Aorta (tissue), 5 donors: Measurements from ENCODE around the gene KCNJ9. TPM values are rescaled to one million over a fixed set of nuclear protein-coding genes. Genes with fewer than 3 reads are reported as not detected.
"Not testable (repeated sequence)": the region's sequence is repeated elsewhere in the genome, so short reads cannot be mapped to it uniquely, and the experiment has no call there.

ENCODE experiments used
- ATAC-seq: fragments of 200-7000 bp; cut with Tn5 transposase; one replicate; pipeline ENCODE4 v1.9.1; 2022; ENCODE audit warnings: moderate library complexity; ENCODE audit not compliant: low FRiP score
- DNase-seq, 2 donors: peaks; one replicate each; pipeline ENCODE4 v3.0.0-alpha.2; 2020
- H3K27ac ChIP-seq, 2 donors: one replicate each; pipeline ENCODE4 v1.5.1; 2013; ENCODE audit warnings: low read length in 2 of 2, mild to moderate bottlenecking in 2 of 2, moderate library complexity in 2 of 2, control low read depth in 1 of 2, inconsistent platforms in 1 of 2, low read depth in 1 of 2
- H3K27me3 ChIP-seq, 2 donors: one replicate each; pipeline ENCODE4 v1.6.1; 2013; ENCODE audit warnings: control low read depth in 1 of 2, low read length in 1 of 2, mild to moderate bottlenecking in 1 of 2, moderate library complexity in 1 of 2; ENCODE audit not compliant: insufficient read depth in 2 of 2, control insufficient read depth in 1 of 2
- H3K36me3 ChIP-seq, 2 donors: one replicate each; pipeline ENCODE4 v1.6.1; 2013; ENCODE audit warnings: control low read depth in 1 of 2, low read length in 1 of 2, mild to moderate bottlenecking in 1 of 2; ENCODE audit not compliant: insufficient read depth in 2 of 2, control insufficient read depth in 1 of 2
- H3K4me1 ChIP-seq, 2 donors: one replicate each; pipeline ENCODE4 v1.6.1; 2013; ENCODE audit warnings: low read length in 2 of 2, control low read depth in 1 of 2, mild to moderate bottlenecking in 1 of 2, moderate library complexity in 1 of 2; ENCODE audit not compliant: insufficient read depth in 2 of 2, control insufficient read depth in 1 of 2
- H3K4me3 ChIP-seq, 2 donors: one replicate each; pipeline ENCODE4 v1.5.1; 2013; ENCODE audit warnings: low read length in 2 of 2, control low read depth in 1 of 2, mild to moderate bottlenecking in 1 of 2
- H3K9me3 ChIP-seq: one replicate; pipeline ENCODE4 v1.6.1; 2013; ENCODE audit warnings: mild to moderate bottlenecking, low read length; ENCODE audit not compliant: control insufficient read depth
- WGBS, 2 donors: extraction: QIAGEN DNeasy Blood & Tissue Kit; methylation state at CpG; one replicate each; pipeline ENCODE4 v1.1.7; 2013; 5-methylcytosine and 5-hydroxymethylcytosine counted together
- intact Hi-C, 2 donors: fragments of 100-400 bp; cut with DNase I; formaldehyde crosslinking; loops; one replicate each; pipeline versions ENCODE4 v1.14.2 to v1.15.0; 2022
- polyA plus RNA-seq, 2 donors: library from polyadenylated mRNA; stranded (reverse); fragments of 200-250 nt; gene quantifications; one replicate each; pipeline ENCODE4 v1.2.3, GENCODE V29; 2013
- total RNA-seq, 2 donors: library from RNA; stranded (reverse); fragmentation: NEBNext Ultra II Directional; extraction: Animal tissue kit (Norgen Biotek cat#: 25700); gene quantifications; one replicate each; pipeline ENCODE4 v1.2.1, GENCODE V29; 2021
- donor health status: healthy with polysubstance abuse.
- donor health status: Bipolar disorder and iron deficiency.
- donor health status: DM: no; HTN: no; CAD: no.
- donor health status: DM: no; HTN: no; CAD: no.
- donor health status: DM: yes; HTN: yes; CAD: no.

Gene KCNJ9
- total and polyA plus RNA-seq, 4 donors = not detected

DNA sequence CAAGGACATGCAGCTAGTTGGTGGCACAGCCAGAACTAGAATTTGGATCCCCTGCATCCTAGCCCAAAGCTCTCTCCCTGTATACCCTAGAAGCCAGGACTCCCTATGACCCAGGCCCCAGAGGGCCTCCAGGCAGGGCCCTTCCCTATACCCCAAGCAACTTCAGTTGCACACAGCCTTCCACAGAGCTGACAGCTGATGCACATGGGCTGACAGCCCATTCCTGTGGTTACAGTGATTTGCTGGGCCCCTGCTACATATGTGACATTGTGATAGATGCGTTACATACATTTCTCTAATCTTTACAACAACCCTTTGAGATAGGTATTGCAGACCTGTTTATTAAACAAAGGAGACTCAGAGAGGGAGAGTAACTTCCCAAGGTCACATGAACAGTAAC, 40.0 kb downstream of the KCNJ9 start:
- ATAC-seq (no peak), DNase-seq (no peak)
- Histone ChIP-seq H3K27me3 (no peaks in the 10 kb centered on the region), H3K4me3 (no peak overlapping the region), H3K36me3 (no peaks in the 10 kb centered on the region), H3K9me3 (no peaks in the 10 kb centered on the region), H3K4me1 (peaks cover 0 to 2% of the 10 kb centered on the region in 2 donors), H3K27ac (no peak overlapping the region)
- 89 to 91% methylated on average over 1 of the region's 1 CpG for whole genome bisulfite sequencing, 2 donors
- intact Hi-C loops = no loop called here

GRCh38 chr1:160122978-160123495, 41.7 kb downstream of the KCNJ9 start:
- ATAC-seq = no peak
- intact Hi-C loops = no loop called here
- no peak overlapping the region for H3K27ac ChIP-seq
- no peaks in the 10 kb centered on the region for H3K27me3 ChIP-seq
- no peaks in the 10 kb centered on the region for H3K9me3 ChIP-seq
- WGBS, 2 donors = 86 to 87% methylated on average over 16 of the region's 16 CpGs
- peaks cover 0 to 5% of the 10 kb centered on the region in 2 donors for H3K36me3 ChIP-seq
- no peak overlapping the region for H3K4me3 ChIP-seq
- H3K4me1 ChIP-seq = peaks cover 0 to 4% of the 10 kb centered on the region in 2 donors
- DNase-seq = peak in 1 of 2 donors; percentile 71

GRCh38 chr1:160123726-160124125, 42.4 kb downstream of the KCNJ9 start:
- Histone ChIP-seq H3K9me3 (no peaks in the 10 kb centered on the region), H3K4me1 (peaks cover 0 to 4% of the 10 kb centered on the region in 2 donors), H3K27ac (peak overlapping the region in 1 of 2 donors; percentile 2), H3K36me3 (peaks cover 0 to 5% of the 10 kb centered on the region in 2 donors), H3K27me3 (no peaks in the 10 kb centered on the region), H3K4me3 (no peak overlapping the region)
- DNase-seq = peak in 1 of 2 donors; percentile 30
- ATAC-seq = no peak
- intact Hi-C loops = no loop called here

DNA sequence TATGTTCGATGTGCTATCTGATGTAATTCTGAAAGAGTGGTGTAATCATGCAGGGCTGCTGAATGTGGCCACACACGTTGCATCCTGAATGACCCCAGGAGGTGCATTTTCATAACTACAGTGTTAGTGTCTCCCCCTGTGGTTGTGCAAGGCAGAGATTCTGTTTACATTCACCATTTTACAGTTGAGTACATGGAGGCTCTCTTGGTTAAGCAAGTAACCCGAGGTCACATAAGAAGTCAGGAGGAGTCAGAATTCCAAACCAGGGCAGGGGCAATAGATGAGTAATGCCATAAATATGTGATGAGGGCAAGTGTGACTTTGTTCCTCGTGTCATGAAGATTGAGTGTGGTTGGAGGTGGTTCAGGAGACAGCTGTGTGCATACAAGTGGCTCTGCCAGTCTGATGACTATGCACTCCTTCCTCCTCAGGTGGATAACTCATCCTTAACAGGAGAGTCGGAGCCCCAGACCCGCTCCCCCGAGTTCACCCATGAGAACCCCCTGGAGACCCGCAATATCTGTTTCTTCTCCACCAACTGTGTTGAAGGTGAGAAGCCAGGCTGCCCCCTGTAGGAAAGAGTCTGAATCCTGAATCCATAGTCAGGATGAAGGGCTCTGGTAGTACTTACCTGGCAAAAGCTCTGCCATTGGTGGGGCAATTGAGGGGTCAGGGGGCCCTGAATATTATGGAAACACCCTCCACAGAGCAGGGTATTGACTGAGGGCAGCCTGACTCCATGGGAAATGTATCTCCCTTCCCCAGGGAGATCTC, 43.6 kb downstream of the KCNJ9 start:
- intact Hi-C loops = no loop called here
- H3K4me1 ChIP-seq = peaks cover 0 to 4% of the 10 kb centered on the region in 2 donors
- no peaks in the 10 kb centered on the region for H3K27me3 ChIP-seq

GRCh38 chr1:160125746-160126145, 44.4 kb downstream of the KCNJ9 start:
- Histone ChIP-seq H3K27ac (peak overlapping the region in 1 of 2 donors; percentile 69), H3K36me3 (peaks cover 0 to 7% of the 10 kb centered on the region in 2 donors), H3K4me1 (peaks cover 0 to 6% of the 10 kb centered on the region in 2 donors), H3K9me3 (no peaks in the 10 kb centered on the region), H3K4me3 (no peak overlapping the region), H3K27me3 (no peaks in the 10 kb centered on the region)
- intact Hi-C loops = no loop called here
- 43 to 68% methylated on average over 1 of the region's 1 CpG for WGBS, 2 donors
- no peak for ATAC-seq
- no peak for DNase-seq

More for the DNA sequence above, 43.6 kb downstream of the KCNJ9 start:
- DNase-seq (peak in 1 of 2 donors; percentile 51), ATAC-seq (peak; percentile 6)
- Histone ChIP-seq H3K4me3 (no peak overlapping the region), H3K36me3 (peaks cover 0 to 7% of the 10 kb centered on the region in 2 donors), H3K27ac (peak overlapping the region in 1 of 2 donors; percentile 69), H3K9me3 (no peaks in the 10 kb centered on the region)
- 55 to 57% methylated on average over 8 of the region's 8 CpGs for WGBS, 2 donors

DNA sequence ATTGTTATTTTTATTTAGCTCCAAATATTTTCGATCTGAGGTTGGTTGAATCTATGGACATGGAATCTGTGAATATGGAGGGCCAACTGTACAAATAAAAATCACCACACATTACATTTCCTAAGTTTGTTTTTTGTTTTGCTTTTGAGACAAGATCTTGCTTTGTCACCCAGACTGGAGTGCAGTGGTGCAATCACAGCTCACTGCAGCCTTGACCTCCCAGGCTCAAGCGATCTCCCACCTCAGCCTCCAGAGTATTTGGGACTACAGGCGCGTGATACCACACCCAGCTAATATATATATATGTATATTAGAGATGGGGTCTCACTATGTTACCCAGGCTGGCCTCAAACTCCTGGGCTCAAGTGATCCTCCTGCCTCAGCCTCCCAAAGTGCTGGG, 45.0 kb downstream of the KCNJ9 start:
- H3K27me3 ChIP-seq, H3K27ac ChIP-seq, H3K36me3 ChIP-seq, ATAC-seq, intact Hi-C loops, H3K4me1 ChIP-seq, H3K4me3 ChIP-seq, H3K9me3 ChIP-seq, DNase-seq: not testable (repeated sequence)
- 71 to 86% methylated on average over 4 of the region's 4 CpGs for WGBS, 2 donors

DNA sequence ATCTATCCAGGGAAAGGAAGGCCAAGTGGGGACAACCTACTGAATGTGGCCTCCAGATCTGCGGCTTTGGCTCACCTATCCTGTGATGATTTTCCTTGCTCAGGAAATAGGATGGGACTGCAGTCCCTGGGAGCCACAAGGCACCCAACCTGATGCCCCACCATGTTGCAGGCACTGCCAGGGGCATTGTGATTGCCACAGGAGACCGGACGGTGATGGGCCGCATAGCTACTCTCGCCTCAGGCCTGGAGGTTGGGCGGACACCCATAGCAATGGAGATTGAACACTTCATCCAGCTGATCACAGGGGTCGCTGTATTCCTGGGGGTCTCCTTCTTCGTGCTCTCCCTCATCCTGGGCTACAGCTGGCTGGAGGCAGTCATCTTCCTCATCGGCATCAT, 46.0 kb downstream of the KCNJ9 start:
- H3K27ac ChIP-seq = peak overlapping the region in 1 of 2 donors; percentile 65
- peaks cover 0 to 7% of the 10 kb centered on the region in 2 donors for H3K36me3 ChIP-seq
- no peak overlapping the region for H3K4me3 ChIP-seq
- ATAC-seq = no peak
- peaks cover 6% of the 10 kb centered on the region in 2 donors for H3K4me1 ChIP-seq
- DNase-seq = peak in 1 of 2 donors; percentile 57
- intact Hi-C loops = no loop called here
- no peaks in the 10 kb centered on the region for H3K27me3 ChIP-seq
- WGBS, 2 donors = 96 to 98% methylated on average over 9 of the region's 9 CpGs
- no peaks in the 10 kb centered on the region for H3K9me3 ChIP-seq

DNA sequence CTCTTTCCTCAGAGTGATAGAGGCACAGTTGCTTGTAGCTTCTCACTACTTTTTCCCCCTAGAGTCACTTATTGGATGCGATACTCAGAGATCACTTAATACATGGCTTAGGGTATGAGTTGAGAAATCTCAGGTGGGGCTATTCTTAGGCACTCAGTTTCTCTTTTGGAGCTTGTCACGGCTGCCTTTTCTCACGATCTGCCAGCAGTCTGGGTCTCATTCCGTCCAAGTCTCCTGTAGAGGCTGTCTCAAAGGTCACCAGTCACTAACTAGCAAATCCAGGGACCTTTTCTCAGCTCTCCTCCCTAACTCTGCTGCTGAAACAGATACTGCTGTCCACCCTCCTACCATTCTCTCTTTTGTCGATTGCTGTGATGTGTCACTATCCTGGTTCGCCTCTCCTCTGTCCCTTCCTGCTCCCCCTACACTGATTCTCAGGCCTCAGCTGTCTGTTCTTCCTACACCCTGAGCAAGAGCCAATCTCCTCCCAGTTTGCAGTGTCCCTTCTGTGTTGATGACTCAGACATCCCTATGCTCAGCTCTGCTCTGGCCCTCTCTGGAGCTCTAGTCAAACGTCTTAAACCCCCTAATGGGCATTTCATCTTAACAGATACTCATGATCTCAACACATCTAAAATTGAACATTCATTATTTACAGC, 46.7 kb downstream of the KCNJ9 start:
- WGBS, 2 donors = 56 to 58% methylated on average over 7 of the region's 7 CpGs
- ATAC-seq = no peak
- peaks cover 6% of the 10 kb centered on the region in 2 donors for H3K4me1 ChIP-seq
- DNase-seq = peak in 1 of 2 donors; percentile 23
- H3K27ac ChIP-seq = peak overlapping the region in 1 of 2 donors; percentile 65
- H3K4me3 ChIP-seq = no peak overlapping the region
- H3K9me3 ChIP-seq = no peaks in the 10 kb centered on the region
- peaks cover 0 to 7% of the 10 kb centered on the region in 2 donors for H3K36me3 ChIP-seq
- intact Hi-C loops = no loop called here
- no peaks in the 10 kb centered on the region for H3K27me3 ChIP-seq
